ENCODE data around the gene SORCS2.

Gene SORCS2

GRCh38 chr4:7666011-7666410 lies 473.7 kb downstream of the SORCS2 start:
- no peak for DNase-seq (ENCODE audit: low read depth in 2 of 2)

- DNase-seq (ENCODE audit: low read depth in 2 of 2), result no peak
Measured at GRCh38 chr4:7666744-7667143, 474.4 kb downstream of the SORCS2 start.

GRCh38 chr4:7668271-7668670 lies 475.9 kb downstream of the SORCS2 start:
- DNase-seq (ENCODE audit: low read depth in 2 of 2), result no peak

DNA sequence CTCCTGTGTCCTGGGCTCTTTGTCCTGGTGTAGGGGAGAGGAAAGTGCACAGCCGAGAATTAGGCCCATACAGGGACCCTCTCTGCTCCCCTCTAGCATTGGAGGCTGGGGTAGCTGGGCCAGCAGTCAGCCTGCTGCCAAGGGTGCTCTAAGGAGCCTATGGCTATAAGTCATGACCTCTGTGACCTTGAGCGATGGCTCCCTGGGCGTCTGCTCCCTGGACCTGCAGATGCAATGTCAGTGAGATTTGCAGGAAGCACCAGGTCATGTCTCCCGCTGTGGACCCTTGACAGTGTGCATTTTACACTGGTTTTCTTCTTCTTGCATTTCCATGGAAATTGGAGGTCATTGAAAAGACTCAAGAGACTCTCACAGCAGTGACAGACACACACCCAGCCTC lies 476.5 kb downstream of the SORCS2 start:
- no peak for DNase-seq (ENCODE audit: low read depth in 2 of 2)

DNA sequence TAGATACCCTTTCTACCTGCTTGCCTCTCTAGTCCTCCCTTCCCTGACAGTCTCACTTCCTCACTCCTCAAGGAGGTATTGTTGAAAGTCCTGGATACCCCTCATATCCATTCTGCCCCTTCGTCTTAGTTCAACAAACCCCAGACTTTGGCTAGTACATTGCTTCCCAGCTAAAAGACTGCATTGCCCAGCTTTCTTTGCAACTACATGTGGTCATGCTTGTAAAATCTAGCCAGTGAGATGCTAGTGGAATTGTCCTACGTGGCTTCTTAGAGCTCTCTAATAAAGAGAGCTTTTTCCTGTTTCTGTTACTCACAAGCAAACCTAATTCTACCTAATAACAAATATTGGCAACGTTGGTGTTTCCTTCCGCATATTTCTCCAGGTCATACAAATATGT lies 480.3 kb downstream of the SORCS2 start:
- DNase-seq (ENCODE audit: low read depth in 2 of 2), result no peak

DNA sequence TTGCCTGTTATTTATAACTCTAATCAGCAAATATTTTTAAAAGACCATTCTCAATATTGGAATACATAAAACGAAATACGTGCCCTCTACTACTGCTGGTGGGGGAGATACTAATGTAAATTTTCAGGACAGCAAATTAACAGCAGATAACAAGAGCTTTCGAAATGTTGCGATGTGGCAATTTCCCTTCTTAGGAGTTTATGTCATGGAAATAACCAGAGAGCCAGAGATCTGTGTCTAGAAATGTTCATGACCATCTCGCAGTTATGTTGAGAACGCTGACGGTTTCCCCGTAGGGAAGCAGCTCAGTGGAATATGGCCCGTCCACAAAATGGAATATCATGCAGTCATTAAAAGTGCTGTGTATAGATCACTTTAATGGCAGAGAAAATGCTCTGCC lies 480.8 kb downstream of the SORCS2 start:
- no peak for DNase-seq (ENCODE audit: low read depth in 2 of 2)

- no peak for DNase-seq (ENCODE audit: low read depth in 2 of 2)
Measured at GRCh38 chr4:7674706-7675105, 482.4 kb downstream of the SORCS2 start.

GRCh38 chr4:7675136-7675535 lies 482.8 kb downstream of the SORCS2 start:
- DNase-seq (ENCODE audit: low read depth in 2 of 2), result no peak

DNA sequence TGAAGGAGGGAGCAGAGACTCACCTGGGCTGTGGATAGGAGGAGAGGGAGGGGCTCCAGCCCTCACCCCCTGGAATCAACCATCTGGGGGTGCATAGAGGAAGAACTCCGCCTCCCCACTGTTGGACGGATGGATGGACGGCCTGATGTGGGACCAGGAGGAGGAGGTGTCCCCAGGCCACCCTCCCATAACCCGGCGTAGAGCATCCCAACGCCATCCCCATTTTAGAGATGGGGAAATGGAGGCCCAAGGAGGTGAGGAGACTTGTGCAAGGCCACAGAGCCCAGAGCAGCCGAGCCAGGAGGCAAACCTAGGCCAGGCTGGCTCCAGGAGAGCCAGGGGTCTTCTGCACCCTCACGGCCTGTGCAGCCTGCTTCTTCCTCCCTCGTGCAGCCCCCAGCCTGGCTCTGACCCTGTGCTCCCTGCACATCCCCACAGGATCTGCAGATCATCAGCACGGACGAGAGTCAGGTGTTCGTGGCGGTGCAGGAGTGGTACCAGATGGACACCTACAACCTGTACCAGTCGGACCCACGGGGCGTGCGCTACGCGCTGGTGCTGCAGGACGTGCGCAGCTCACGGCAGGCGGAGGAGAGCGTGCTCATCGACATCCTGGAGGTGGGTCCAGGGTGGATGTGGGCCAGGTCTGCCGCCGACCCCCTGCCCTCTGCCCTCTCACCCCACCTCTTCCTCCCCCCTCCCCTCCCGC lies 483.4 kb downstream of the SORCS2 start:
- DNase-seq (ENCODE audit: low read depth in 2 of 2), result no peak

DNA sequence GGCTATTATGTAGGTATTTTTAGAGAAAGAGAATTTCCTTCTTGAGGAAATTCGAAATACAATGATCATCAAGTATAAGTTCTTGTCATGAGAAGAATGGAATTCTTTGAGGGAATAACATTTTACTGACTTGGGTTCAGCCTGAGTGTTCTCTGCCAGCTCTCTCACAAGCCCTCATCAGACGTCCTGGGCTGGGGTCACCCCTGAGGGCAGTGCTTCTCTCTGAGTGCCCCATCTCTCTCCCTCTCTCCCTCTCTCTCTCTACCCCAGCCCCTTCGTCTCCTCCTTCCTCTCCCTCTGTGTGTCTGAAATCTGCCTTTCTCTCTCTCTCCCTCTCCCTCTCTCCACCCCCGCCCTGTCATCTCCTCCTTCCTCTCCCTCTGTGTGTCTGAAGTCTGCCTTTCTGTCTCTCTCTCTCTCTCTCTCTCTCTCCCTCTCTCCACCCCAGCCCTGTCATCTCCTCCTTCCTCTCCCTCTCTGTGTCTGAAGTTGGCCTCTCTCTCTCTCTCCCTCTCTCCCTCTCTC lies 484.1 kb downstream of the SORCS2 start:
- DNase-seq (ENCODE audit: low read depth in 2 of 2), result no peak

- no peak for DNase-seq (ENCODE audit: low read depth in 2 of 2)
Measured at GRCh38 chr4:7677086-7677485, 484.7 kb downstream of the SORCS2 start.

GRCh38 chr4:7677799-7678301 lies 485.5 kb downstream of the SORCS2 start:
- DNase-seq (ENCODE audit: low read depth in 2 of 2), result no peak

DNA sequence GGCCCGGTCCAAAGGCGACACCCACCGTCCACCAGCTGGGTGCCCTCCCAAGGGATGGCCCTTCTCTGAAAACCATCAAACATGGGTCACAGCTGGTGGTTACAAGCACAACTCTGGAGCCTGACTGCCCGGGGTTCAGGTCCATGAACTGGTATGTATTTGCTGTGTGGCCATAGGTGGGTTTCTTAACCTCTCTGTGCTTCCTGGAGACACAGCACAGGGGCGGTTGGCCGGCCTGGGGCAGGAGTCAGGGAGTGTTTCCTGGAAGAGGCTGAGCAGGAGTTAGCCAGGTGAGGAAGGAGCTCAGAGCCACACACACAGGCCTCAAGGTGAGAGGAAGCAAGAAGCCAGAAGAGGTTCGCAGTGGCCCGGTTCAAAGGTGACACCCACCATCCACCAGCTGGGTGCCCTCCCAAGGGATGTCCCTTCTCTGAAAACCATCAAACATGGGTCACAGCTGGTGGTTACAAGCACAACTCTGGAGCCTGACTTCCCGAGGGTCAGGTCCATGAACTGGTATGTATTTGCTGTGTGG lies 486.0 kb downstream of the SORCS2 start:
- DNase-seq (ENCODE audit: low read depth in 2 of 2), result no peak

DNA sequence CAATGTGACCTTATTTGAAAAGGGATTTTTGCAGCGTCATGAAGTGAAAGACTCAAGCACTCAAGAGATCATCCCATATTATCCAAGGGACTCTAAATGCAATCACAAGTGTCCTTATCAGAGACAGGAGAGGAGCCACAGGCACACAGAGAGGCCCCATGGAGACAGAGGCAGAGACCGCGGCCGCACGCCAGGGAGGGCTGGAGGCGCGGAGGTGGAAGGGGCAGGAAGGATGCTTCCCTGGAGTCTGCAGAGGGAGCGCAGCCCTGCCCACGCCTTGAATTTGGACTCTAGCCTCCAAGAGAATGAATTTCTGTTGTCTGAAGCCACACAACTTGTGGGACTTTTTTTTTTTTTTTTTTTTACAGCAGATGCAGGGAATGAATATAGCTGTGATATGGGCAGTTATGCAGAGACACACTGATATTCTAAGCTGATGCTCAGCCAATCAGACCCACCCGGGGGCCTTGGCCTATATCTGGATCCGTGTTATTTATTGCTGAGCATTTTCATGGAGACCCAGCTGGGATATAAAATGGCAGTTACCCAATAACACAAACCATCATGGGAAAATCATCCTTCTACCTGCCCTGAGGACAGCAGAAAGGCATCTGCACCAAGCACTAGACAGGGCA lies 487.2 kb downstream of the SORCS2 start:
- no peak for DNase-seq (ENCODE audit: low read depth in 2 of 2)

DNA sequence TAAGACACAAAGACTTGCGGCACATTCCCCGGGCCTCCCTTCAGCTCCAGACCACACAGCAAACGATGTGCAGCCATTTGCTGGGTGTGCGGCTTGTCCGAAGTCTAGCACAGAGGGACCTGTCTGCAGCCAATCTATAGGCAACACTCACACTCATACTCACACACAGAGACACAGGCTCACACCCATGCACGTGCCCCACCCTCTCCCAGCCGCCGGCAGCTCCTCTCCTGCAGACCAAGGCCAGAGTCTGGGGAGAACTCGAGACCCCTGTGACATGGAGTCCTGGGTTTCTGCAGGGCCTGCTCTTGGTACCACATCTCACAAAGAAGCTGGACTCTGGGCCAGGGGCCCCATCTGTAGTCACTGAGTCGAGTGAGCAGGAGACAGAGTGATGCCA lies 487.8 kb downstream of the SORCS2 start:
- no peak for DNase-seq (ENCODE audit: low read depth in 2 of 2)

DNA sequence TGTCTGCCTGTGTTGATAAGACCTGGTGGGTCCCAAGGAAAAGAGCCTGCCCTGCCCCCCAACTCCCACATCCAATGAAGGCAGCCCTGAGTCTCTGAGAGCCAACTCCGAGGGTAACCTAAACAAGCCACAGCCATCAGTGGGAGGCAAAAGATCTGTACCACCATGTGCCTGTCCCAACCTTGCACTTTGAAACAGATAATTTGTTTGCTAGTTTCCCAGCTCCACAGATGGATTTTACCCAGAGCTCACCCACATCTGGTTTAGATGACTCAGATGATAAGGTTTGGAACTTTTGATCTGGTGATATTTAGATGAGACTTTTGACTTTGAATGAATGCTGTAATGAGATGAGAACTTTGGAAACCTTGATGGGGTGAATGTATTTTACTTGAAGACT lies 488.4 kb downstream of the SORCS2 start:
- DNase-seq (ENCODE audit: low read depth in 2 of 2), result no peak

GRCh38 chr4:7683126-7683703 lies 490.9 kb downstream of the SORCS2 start:
- DNase-seq (ENCODE audit: low read depth in 2 of 2), result no peak

DNA sequence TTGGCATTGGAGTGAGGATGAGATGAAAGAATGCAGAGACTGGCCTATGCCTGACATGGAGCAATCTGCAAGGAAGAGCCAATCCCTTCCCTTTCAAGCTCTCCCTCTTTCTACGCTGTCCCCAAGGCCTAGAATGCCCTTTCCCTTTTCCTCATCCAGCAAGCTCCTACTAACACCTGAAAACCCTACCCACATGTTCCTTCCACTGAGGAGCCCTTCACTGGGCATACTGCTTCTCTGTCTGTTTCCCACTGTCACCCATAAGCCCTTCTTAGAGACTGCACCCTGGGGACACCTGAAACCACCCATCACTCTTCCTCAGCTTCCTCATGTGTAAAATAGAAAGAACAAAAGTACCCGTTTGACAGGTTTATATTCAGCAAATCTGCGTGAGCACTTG lies 492.0 kb downstream of the SORCS2 start:
- DNase-seq (ENCODE audit: low read depth in 2 of 2), result no peak

GRCh38 chr4:7686070-7686870 lies 493.9 kb downstream of the SORCS2 start:
- DNase-seq (ENCODE audit: low read depth in 2 of 2), result no peak

DNA sequence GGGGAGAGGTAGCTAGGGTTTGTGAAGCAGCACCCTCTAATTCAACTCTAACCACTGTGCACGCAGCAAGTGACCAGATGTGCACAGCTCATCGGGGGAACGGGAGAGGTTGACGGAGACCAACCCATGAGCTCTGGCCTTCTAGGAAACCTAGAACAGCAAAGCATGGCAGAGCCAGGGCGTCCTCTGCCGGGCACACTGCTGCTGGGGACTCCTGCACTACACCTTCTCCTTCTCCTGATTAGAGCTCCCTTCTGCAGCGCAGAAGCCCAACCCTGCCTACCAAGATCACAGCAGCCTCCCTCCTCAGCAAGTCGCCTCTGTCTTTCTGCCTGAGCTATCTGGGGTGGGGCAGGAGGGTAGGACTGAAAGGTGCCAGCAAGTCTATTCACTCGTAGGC lies 494.7 kb downstream of the SORCS2 start:
- DNase-seq (ENCODE audit: low read depth in 2 of 2), result no peak

DNA sequence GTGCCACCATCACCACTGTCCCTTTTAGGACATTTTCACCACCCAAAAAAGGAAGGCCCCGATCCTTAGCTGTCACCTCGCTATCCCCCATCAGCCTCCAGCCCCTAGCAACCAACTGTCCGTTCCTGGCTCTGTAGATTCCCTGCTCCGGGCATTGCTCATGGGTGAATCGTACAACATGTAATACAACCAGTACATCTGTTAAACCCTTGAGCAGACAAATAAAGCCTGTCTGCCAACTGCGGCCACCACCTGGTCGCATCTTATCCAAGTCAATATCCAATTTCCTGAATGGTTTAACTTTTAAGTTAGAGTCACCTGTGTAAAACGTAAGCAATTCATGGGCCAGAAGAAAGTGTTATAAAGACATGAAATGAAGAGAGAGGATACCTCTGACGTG lies 495.5 kb downstream of the SORCS2 start:
- DNase-seq (ENCODE audit: low read depth in 2 of 2), result no peak
